Ramos (cell line): Measurements from ENCODE around the gene MLPH.

Experiments
- in situ Hi-C: fragments of 300-500 bp; cut with MboI; formaldehyde crosslinking; loops from one replicate; pipeline ENCODE4 v1.14.3; 2022; ENCODE audit warnings: low sequenced_read_pairs; ENCODE audit not compliant: unreplicated experiment

The MLPH gene

DNA sequence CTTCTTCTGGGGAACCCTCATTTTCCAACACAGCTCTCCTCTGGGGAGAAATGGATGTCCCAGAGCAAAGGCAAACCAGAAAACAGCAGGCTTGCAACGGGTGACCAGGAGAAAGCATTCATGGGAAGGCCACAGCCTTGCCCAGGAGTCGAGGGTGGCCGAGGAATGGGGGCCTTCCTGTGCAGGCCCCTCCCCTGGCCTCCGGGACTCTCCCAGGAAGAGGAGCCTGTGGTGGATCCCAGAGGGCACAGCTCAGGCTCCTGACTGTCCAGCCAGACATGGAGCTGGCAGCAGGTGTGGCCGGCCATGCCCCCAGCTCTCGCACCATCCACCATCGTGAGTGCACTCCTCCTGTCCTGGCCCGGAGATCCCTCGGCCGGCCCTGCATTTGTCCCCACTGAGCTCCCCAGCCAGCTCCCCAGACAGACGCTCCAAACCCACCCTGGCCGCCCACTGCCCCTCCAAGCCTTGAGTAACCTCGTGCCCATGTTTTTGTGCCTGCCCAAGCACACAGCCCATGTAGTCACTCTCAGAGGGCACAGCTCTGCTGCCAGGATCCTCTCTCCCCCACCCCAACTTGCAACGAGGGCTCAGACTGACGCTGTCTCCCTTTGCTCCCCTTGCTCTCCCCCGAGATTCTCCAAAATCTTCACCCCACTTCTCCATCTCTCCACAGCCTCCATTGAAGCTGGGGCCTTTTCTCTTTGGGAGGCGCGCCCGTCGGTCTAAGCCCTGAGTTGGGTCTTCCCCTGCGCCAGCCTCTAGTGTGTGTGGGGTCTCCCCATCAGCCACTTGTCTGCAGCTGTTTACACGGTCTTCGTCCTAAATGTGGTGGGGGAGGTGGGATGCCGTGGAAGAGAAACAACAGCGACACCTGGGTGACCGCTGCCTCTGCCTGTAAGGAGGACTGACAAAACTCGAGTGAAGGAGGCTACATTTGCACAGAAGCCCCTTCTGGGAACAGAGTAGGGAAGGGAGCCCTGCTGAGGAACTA, 89.1 kb downstream of the MLPH start:
- in situ Hi-C loops = loop anchor here (10.0 kb wide), 1 partner anchor 421 kb away; no protein-coding TSS in a partner anchor

DNA sequence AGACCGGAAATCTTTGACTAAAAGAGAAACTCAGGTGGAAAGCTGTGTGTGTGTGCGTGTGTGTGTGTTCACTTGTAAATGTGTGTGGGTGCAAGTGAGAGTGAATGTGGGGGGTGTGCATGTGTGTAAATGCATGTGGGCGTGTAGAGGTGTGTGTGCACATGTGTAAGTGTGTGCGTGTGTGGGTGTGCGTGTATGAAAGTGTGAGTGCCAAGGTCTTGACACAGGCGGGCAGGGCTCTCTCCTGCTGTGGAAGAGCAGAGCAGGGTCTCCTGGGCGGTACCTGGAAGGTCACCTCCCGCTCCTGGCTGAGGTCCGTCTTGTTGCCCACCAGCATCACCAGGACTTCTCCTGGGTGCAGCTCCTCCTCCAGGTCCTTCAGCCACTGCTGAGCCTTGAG, 89.9 kb downstream of the MLPH start:
- in situ Hi-C loops = loop anchor here (10.0 kb wide), 1 partner anchor 422 kb away; no protein-coding TSS in a partner anchor

DNA sequence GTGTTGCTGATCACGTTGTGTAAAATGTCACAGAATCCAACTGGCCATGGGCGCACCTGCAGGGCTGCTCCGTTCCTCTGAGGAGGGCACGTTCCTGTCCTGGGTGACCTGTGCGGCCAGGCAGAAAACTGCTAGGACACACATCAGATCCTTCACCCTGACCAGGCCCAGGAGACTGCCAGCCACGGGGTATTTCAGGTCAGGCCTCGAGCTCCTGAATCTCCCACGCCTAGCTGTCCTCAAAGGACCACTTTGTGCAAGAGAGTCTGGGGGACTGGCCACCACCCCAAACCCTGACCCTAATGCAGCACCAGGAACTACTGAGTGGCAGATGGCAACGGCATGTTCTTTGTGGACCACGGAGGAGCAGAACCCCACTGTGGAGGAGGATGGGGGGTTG, 90.4 kb downstream of the MLPH start:
- in situ Hi-C loops = loop anchor here (10.0 kb wide), 1 partner anchor 423 kb away; no protein-coding TSS in a partner anchor

DNA sequence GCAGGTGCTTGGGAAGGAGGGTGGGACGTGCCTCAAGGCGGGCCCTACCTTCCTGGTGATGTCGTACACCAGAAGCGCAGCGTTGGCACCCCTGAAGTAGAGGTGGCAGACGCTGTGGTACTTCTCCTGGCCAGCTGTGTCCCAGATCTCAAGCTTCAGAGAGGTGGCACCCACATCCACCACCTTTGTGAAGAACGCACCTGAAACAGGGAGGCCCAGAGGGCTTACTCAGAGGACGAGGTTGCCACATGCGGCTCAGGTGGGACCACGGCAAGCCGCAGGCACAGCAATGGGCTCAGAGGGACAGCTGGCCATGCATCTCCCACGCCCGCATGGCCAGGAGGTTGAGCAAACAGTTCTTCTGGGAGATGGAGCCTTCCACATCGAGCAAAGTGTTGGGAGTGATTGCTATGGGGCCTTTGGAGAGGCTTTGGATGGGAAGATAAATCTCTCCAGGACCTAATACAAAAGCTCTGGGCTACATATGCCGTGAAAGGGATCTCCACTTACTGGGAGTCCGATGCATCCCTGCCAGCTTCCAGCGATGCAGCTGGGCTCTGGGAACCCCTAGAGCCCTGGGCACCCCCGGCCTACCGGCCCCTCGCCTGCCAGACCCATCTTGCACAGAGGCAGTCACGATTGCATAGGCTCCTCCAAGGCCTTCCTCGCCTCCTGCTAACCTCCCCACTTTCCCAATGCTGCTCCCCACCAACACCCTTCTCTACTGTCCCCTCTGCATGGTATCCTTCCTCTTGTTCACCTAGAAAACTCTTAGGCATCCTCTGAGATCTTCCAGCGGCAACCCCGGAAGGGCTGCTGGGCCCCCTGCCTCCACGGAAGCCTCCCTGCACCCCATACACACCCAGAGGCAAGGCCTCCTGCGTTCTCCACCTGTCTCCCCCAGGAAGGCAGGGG, 91.2 kb downstream of the MLPH start:
- in situ Hi-C loops = loop anchor here (10.0 kb wide), 1 partner anchor 423 kb away; no protein-coding TSS in a partner anchor

GRCh38 chr2:237581326-237581725, 94.3 kb downstream of the MLPH start:
- in situ Hi-C loops = no loop called here

- in situ Hi-C loops = no loop called here
Measured at GRCh38 chr2:237581751-237582746, 95.0 kb downstream of the MLPH start.

- in situ Hi-C loops = no loop called here
Measured at GRCh38 chr2:237583385-237584295, 96.6 kb downstream of the MLPH start.

DNA sequence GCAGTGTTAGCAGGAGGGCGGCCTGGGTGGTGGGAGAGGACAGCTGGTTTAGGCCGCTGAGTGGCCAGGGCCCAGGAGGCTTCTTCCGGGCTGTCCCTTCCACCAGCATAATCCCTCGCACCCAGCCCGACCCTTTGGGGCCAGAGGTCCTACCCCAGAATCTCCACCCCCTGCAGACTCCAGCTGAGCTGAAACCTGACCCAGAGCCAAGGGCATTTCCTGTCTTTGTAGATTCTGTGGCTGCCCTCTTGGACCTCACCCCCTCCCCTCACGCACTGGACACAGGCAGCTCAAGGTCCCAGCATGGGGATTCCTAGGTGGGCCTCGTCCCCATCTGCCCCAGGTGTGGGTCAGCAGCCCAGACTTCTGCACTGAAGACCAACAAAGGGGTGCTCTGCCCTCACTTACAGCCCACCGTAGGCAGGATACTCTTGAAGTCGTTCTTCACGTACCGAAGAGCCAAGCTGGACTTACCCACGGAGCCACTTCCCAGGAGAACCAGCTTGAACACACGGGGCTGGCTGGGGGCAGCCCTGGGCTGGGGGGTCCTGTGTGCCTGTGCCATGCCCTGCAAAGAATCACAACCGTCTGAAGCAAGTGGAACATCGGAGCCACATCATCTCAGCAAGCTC, 98.7 kb downstream of the MLPH start:
- in situ Hi-C loops = no loop called here

GRCh38 chr2:237588044-237588696, 101.1 kb downstream of the MLPH start:
- in situ Hi-C loops = no loop called here

GRCh38 chr2:237590272-237591140, 103.5 kb downstream of the MLPH start, which contains the start of gene RAB17:
TSS of gene RAB17 (minus strand) at chr2:237590734. CDS start at chr2:237586154, 4,580 bp downstream.
- in situ Hi-C loops = no loop called here

GRCh38 chr2:237591141-237591881, 104.3 kb downstream of the MLPH start:
- in situ Hi-C loops = no loop called here

DNA sequence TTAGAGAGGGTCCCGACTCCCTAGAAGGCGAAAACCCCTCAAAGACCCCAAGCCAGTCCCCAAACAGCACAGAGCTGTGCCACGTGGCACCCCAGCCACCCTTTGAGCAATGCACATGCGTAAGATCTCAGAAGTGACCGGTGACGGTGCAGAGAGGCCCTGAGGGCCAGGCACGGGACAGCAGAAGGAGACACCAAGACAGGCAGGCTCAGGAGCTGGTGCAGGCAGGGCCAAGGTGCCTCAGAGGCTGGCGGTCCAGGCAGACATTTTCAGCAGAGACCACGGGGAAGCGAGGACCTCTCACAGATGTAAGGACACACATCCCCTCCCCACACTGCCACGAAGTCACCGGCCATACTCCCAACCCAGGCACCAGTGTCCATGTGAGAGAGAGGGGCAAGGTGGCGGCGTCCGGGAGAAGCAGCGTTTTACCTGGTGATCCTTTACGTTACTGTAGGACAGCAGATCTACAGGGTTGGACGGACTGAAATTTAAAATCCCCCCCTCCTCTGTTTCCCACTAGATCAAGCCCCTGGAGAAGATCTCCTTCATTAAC, 105.5 kb downstream of the MLPH start:
- in situ Hi-C loops = no loop called here

DNA sequence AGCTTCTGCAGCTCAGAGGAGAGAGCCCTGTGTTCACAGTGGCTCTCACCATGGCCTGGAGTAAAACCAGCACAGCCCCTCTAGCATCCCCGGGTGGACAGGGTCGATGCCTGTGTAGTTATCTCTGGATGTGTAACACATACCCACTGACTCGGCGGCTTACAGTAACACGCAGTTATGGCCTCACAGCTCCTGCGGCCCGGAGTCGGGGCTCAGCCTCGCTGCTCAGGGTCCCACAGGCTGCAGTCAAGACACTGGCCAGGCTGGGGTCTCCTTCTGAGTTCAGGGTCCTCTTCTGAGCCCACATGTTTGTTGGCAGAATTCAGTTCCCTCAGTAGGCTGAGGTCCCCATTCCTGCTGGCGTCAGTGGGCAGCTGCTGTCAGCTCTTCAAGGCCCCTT, 106.0 kb downstream of the MLPH start:
- in situ Hi-C loops = no loop called here

- in situ Hi-C loops = no loop called here
Measured at GRCh38 chr2:237593596-237594320, 106.7 kb downstream of the MLPH start.

DNA sequence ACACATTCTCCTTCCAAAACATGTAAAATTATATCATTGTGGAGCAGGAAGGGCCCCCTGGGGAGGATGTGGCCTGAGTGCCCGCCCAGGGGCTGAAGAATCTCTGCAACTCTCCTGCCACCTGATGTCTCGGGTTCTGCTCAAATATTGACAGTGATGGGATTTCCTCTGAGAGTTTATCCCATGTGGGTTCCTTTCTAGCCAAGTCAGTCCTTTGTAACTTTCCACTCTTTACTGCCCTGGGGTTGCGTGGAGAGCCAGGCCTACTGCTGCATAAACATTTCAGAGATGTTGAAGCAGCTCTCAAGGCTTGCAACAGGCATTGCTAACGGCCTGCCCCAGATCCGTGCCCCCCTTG, 107.4 kb downstream of the MLPH start:
- in situ Hi-C loops = no loop called here
